GM12801 (cell line): Measurements from ENCODE around the gene PCSK7.

ENCODE experiments used
- CTCF ChIP-seq: IDR thresholded peaks from one replicate; pipeline ENCODE4 v1.5.1; 2011; ENCODE audit warnings: control low read depth; ENCODE audit not compliant: insufficient read length; ENCODE audit errors: extremely low read depth

PCSK7 gene

GRCh38 chr11:117197516-117198456 is 34.1 kb downstream of the PCSK7 start:
- TF ChIP-seq CTCF: no peak

DNA sequence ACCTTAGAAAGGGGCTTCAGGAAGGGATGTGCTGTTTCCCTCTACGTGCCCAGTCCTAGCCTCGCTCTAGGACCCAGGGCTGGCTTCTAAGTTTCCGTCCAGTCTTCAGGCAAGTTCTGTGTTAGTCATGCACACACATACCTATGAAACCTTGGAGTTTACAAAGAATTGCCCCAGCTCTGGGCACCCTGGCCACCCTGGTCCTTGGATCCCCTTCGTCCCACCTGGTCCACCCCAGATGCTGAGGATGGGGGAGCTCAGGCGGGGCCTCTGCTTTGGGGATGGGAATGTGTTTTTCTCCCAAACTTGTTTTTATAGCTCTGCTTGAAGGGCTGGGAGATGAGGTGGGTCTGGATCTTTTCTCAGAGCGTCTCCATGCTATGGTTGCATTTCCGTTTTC is 34.9 kb downstream of the PCSK7 start:
- TF ChIP-seq CTCF: no peak

DNA sequence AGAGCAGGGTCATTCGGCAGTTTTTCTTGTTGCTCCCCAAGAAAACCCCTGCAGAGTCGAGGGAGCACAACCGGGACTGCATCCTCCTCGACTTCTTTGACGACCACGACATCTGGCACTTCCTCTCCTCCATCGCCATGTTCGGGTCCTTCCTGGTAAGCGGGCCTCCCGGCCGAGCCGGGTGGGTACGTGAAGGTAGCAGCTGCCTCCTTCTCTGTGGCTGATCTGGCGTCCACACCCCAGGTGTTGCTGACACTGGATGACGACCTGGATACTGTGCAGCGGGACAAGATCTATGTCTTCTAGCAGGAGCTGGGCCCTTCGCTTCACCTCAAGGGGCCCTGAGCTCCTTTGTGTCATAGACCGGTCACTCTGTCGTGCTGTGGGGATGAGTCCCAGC is 36.1 kb downstream of the PCSK7 start:
- no peak for TF ChIP-seq CTCF

DNA sequence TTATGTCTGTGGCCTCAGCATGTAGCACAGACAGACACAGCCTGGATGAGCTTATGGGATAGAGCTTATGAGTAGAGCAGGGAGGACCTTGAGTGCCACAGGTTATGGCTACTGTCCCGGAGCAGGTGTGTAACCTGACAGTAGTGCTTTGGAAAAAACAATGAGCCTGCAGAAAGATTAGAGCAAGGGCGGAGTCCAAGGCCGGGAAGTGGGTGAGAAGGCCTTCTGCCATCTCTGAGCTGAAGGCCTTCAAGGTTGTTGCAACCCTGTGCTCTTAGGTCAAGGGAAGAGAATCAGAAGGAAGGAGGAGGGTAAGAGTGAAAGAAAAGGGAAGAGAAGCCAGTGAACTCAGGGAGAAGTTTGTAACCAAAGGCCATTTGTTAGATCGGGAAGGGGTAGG is 36.6 kb downstream of the PCSK7 start:
- no peak for TF ChIP-seq CTCF

GRCh38 chr11:117194267-117194666 is 37.6 kb downstream of the PCSK7 start:
- TF ChIP-seq CTCF: no peak

DNA sequence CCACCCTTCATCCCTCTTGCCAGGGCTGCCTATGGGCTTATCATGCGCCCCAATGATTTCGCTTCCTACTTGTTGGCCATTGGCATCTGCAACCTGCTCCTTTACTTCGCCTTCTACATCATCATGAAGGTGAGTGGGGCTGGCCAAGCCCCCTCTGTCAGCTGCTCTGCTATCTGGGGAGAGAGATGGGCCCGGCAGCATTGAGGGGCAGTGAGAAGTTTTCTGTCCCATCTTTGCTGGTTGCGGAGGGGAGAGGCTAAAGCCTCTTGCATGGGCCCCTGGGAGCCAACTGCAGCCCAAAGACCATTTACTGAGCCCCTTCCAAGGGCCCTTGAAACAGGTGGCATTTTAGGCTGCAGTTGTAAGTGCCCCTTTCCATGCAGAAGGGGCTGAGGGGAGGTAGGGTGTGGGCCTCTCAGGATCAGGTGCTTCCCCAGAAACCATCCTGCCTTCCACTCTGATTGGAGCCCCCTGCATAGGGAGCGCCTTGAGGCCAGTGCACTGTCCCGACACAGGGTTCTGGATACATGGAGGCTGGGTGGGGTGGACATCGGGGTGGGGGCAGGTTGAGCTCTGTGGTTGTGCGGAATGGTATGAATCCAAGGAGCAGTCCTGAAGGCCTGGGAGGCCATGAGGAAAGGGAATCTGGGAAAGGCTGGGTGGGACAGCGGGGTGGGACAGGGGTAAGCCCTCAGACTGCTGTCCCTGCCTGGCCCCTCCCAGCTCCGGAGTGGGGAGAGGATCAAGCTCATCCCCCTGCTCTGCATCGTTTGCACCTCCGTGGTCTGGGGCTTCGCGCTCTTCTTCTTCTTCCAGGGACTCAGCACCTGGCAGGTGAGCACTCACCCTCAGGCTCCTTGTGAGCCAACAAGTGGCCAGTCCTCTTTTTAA is 38.5 kb downstream of the PCSK7 start:
- TF ChIP-seq CTCF: no peak

DNA sequence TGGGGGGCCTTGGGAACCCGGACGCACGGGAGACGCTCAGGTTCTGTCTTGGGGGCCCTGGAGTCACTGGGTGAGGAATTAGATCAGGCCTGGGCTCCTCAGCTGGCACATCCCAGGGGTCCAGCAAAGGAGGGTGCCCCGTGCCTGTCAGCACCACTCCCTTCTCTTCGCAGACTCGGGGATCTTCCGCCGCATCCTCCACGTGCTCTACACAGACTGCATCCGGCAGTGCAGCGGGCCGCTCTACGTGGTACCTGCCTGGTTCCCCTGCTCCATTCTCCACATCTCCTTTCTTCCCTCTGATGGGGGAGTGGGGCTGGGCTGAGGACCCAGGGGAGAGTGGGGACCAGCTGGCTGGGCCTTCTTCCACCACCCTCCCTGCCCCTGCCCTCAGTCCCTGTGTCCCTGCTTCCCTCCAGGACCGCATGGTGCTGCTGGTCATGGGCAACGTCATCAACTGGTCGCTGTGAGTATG is 39.4 kb downstream of the PCSK7 start:
- no peak for TF ChIP-seq CTCF
